Measurements from ENCODE around the gene EIF2A. TPM values are rescaled to one million over a fixed set of nuclear protein-coding genes. Genes with fewer than 3 reads are reported as not detected.

The EIF2A gene
- total RNA-seq, 6 experiments from 2014 or later, result 29.8 to 89.9 (median 39.4) TPM

GRCh38 chr3:150538324-150539208 lies 8.0 kb upstream of the EIF2A start:
- Histone ChIP-seq H3K4me1 (peaks cover 0 to 5% (median 0%) of the 10 kb centered on the region in 4 donors), H3K36me3 (peaks cover 0 to 11% (median 3%) of the 10 kb centered on the region in 4 donors), H3K27ac (no peak overlapping the region), H3K4me3 (no peak overlapping the region), H3K27me3 (no peaks in the 10 kb centered on the region), H3K9me3 (no peaks in the 10 kb centered on the region)
- TF ChIP-seq POLR2A (IDR thresholded peaks at IDR 0.05), result no peak
- no peak for TF ChIP-seq CTCF (IDR thresholded peaks at IDR 0.05)
- 68% methylated on average over 8 of the region's 10 CpGs for WGBS (ENCODE audit: insufficient coverage, low coverage, low lambda C conversion rate, missing lambda C conversion rate)
- DNase-seq (no peak), ATAC-seq (peak; percentile 38 to 59 (median 45))
- intact Hi-C loops (cut with DNase I), result no loop called here

- no peak overlapping the region for H3K27ac ChIP-seq
- DNase-seq, result no peak
- WGBS (ENCODE audit: insufficient coverage, low coverage, low lambda C conversion rate, missing lambda C conversion rate), result 92% methylated on average over 2 of the region's 2 CpGs
Measured at GRCh38 chr3:150540297-150540696, 6.3 kb upstream of the EIF2A start.

GRCh38 chr3:150540991-150541390 lies 5.6 kb upstream of the EIF2A start:
- ATAC-seq (no peak), DNase-seq (no peak)
- H3K27ac ChIP-seq, result no peak overlapping the region
- H3K36me3 ChIP-seq, result peaks cover 0 to 23% (median 6%) of the 10 kb centered on the region in 4 donors
- H3K4me3 ChIP-seq, result no peak overlapping the region
- TF ChIP-seq POLR2A (IDR thresholded peaks at IDR 0.05) (no peak), CTCF (IDR thresholded peaks at IDR 0.05) (no peak)
- no peaks in the 10 kb centered on the region for H3K9me3 ChIP-seq
- 59% methylated on average over 3 of the region's 3 CpGs for WGBS (ENCODE audit: insufficient coverage, low coverage, low lambda C conversion rate, missing lambda C conversion rate)
- H3K27me3 ChIP-seq, result no peaks in the 10 kb centered on the region
- peaks cover 0 to 12% (median 3%) of the 10 kb centered on the region in 4 donors for H3K4me1 ChIP-seq
- intact Hi-C loops (cut with DNase I), result no loop called here

More at GRCh38 chr3:150540297-150540696, 6.3 kb upstream of the EIF2A start:
- no peak overlapping the region for H3K4me3 ChIP-seq
- intact Hi-C loops (cut with DNase I), result no loop called here
- no peak for ATAC-seq
- H3K4me1 ChIP-seq, result peaks cover 0 to 12% (median 3%) of the 10 kb centered on the region in 4 donors
- H3K36me3 ChIP-seq, result peaks cover 0 to 23% (median 6%) of the 10 kb centered on the region in 4 donors
- H3K27me3 ChIP-seq, result no peaks in the 10 kb centered on the region
- H3K9me3 ChIP-seq, result no peaks in the 10 kb centered on the region
- TF ChIP-seq CTCF (IDR thresholded peaks at IDR 0.05) (no peak), POLR2A (IDR thresholded peaks at IDR 0.05) (no peak)

- 71% methylated on average over 3 of the region's 3 CpGs for WGBS (ENCODE audit: insufficient coverage, low coverage, low lambda C conversion rate, missing lambda C conversion rate)
- H3K4me3 ChIP-seq, result no peak overlapping the region
- H3K4me1 ChIP-seq, result peaks cover 0 to 22% (median 3%) of the 10 kb centered on the region in 4 donors
Measured at GRCh38 chr3:150543128-150543527, 3.5 kb upstream of the EIF2A start.

More at GRCh38 chr3:150543128-150543527, 3.5 kb upstream of the EIF2A start:
- ATAC-seq (no peak), DNase-seq (no peak)
- Histone ChIP-seq H3K9me3 (no peaks in the 10 kb centered on the region), H3K27ac (no peak overlapping the region), H3K27me3 (no peaks in the 10 kb centered on the region), H3K36me3 (peaks cover 0 to 23% (median 6%) of the 10 kb centered on the region in 4 donors)
- intact Hi-C loops (cut with DNase I), result no loop called here
- TF ChIP-seq POLR2A (IDR thresholded peaks at IDR 0.05) (no peak), CTCF (IDR thresholded peaks at IDR 0.05) (no peak)
